Panc1 (cell line): Measurements from ENCODE around the gene NACAD. TPM values are rescaled to one million over a fixed set of nuclear protein-coding genes. Genes with fewer than 3 reads are reported as not detected.

ENCODE experiments used
- ATAC-seq: fragments of 200-7000 bp; cut with Tn5 transposase; 2 replicates; pipeline ENCODE4 v1.9.1; 2020; ENCODE audit warnings: mild to moderate bottlenecking, moderate library complexity
- BruUV-seq: library from RNA; stranded (reverse); fragments of 400-500 nt; replicated peaks from 2 replicates; lab custom pipeline; 2021; lab: Mats Ljungman, UMichigan
- CTCF ChIA-PET: fragments of 300-600 bp; sonication (Branson Sonifier 250); formaldehyde crosslinking; loops from one replicate; lab custom pipeline; 2022; ENCODE audit warnings: antibody characterized with exemption; lab: Charles Lee
- POLR2A ChIA-PET: fragments of 300-600 bp; sonication (Branson Sonifier 250); formaldehyde crosslinking; loops from one replicate; lab custom pipeline; 2022; ENCODE audit warnings: antibody characterized with exemption; lab: Charles Lee
- DNase-seq: peaks from one replicate; pipeline ENCODE4 v3.0.0-alpha.2; 2010; ENCODE audit warnings: low read depth, low spot score
- H3K27ac ChIP-seq: 2 replicates; pipeline ENCODE4 v1.5.1; 2011; ENCODE audit warnings: mild to moderate bottlenecking, low read length, inconsistent platforms
- H3K27me3 ChIP-seq: fragments of 200-500 bp; sonication (Bioruptor generic); 2 replicates; pipeline ENCODE4 v1.6.0; 2014; ENCODE audit warnings: low read length, inconsistent platforms; ENCODE audit not compliant: control insufficient read depth, insufficient read depth
- H3K36me3 ChIP-seq: fragments of 200-500 bp; sonication (Bioruptor generic); 2 replicates; pipeline ENCODE4 v1.5.1; 2014; ENCODE audit warnings: inconsistent platforms, mild to moderate bottlenecking, low read length, moderate library complexity; ENCODE audit not compliant: control insufficient read depth, insufficient read depth
- H3K4me1 ChIP-seq: 2 replicates; pipeline ENCODE4 v1.5.1; 2011; ENCODE audit warnings: inconsistent platforms, mild to moderate bottlenecking, low read length, moderate library complexity; ENCODE audit not compliant: control insufficient read depth, insufficient read depth
- H3K4me3 ChIP-seq, 2 experiments: 2 replicates each; pipeline ENCODE4 v1.5.1; 2011 to 2012; ENCODE audit warnings: low read depth in 2 of 2, low read length in 2 of 2, mild to moderate bottlenecking in 2 of 2, inconsistent platforms in 1 of 2, moderate library complexity in 1 of 2
- H3K9me3 ChIP-seq: fragments of 200-500 bp; sonication (Bioruptor generic); 2 replicates; pipeline ENCODE4 v1.5.1; 2014; ENCODE audit warnings: low read depth, mild to moderate bottlenecking, inconsistent platforms, low read length, moderate library complexity; ENCODE audit not compliant: control insufficient read depth, insufficient read depth
- CTCF ChIP-seq: fragments of 450-650 bp; IDR thresholded peaks from 2 replicates; pipeline ENCODE4 v1.5.1; 2017; ENCODE audit warnings: mild to moderate bottlenecking
- POLR2AphosphoS5 ChIP-seq: IDR thresholded peaks from 2 replicates; pipeline ENCODE4 v1.6.1; 2012; ENCODE audit warnings: mild to moderate bottlenecking, low read depth, low read length, moderate library complexity
- REST ChIP-seq, 2 experiments: IDR thresholded peaks; 2 replicates each; pipeline ENCODE4 v1.6.1; 2011 to 2012; ENCODE audit warnings: low read depth in 2 of 2, control low read depth in 1 of 2, low read length in 1 of 2, mild to moderate bottlenecking in 1 of 2, moderate library complexity in 1 of 2; ENCODE audit not compliant: insufficient read depth in 1 of 2
- SIN3A ChIP-seq: IDR thresholded peaks from 2 replicates; pipeline ENCODE4 v1.6.1; 2012; ENCODE audit warnings: low read depth, mild to moderate bottlenecking, low read length, moderate library complexity, borderline replicate concordance; ENCODE audit not compliant: insufficient read depth
- TCF7L2 ChIP-seq: IDR thresholded peaks from 2 replicates; pipeline ENCODE4 v1.6.1; 2011; ENCODE audit warnings: mild to moderate bottlenecking, low read depth, low read length, inconsistent platforms
- in situ Hi-C: cut with HindIII; loops from 2 replicates; pipeline ENCODE4 v1.10.0; 2016; ENCODE audit warnings: low sequenced_read_pairs, low pct_unique_long_range_greater_than_20kb
- intact Hi-C: fragments of 100-400 bp; cut with micrococcal nuclease; formaldehyde crosslinking; loops from one replicate; pipeline ENCODE4 v1.10.0; 2022; ENCODE audit not compliant: unreplicated experiment
- total RNA-seq: library from RNA; stranded (reverse); gene quantifications from one replicate; pipeline ENCODE4 v1.2.1, GENCODE V29; 2021; ENCODE audit not compliant: unreplicated experiment

NACAD gene
- total RNA-seq, 1 experiment from 2014 or later, result 5.3 TPM

- Histone ChIP-seq H3K27ac (no peak overlapping the region), H3K27me3 (no peaks in the 10 kb centered on the region), H3K4me1 (no peaks in the 10 kb centered on the region), H3K4me3 (no peak overlapping the region), H3K9me3 (no peaks in the 10 kb centered on the region), H3K36me3 (peaks cover 5% of the 10 kb centered on the region; the same call in 1 of the 2 replicates)
- no peak for TF ChIP-seq CTCF
- POLR2A ChIA-PET, result no interaction called here
- intact Hi-C loops, result no loop called here
- no peak for DNase-seq
- CTCF ChIA-PET, result no interaction called here
- no peak for ATAC-seq
- in situ Hi-C loops, result no loop called here
- BruUV-seq, result no TSS peak
These were observed 12.6 kb downstream of the NACAD start for GRCh38 chr7:45075871-45076796.

- BruUV-seq, result no TSS peak
These were observed 13.5 kb downstream of the NACAD start for GRCh38 chr7:45075355-45075644.

More at GRCh38 chr7:45075355-45075644, 13.5 kb downstream of the NACAD start:
- intact Hi-C loops (no loop called here), in situ Hi-C loops (no loop called here)
- H3K9me3 ChIP-seq, result no peaks in the 10 kb centered on the region
- H3K4me3 ChIP-seq, result no peak overlapping the region
- CTCF ChIA-PET, result no interaction called here
- no peak overlapping the region for H3K27ac ChIP-seq
- no peak for TF ChIP-seq TCF7L2
- TF ChIP-seq SIN3A, result no peak
- no peak for TF ChIP-seq CTCF
- no peak for TF ChIP-seq POLR2AphosphoS5
- TF ChIP-seq REST (IDR thresholded peaks at IDR 0.05; ENCODE audit: insufficient read depth in 1 of 2, low read depth in 2 of 2, low read length in 1 of 2), result no peak
- no peak for DNase-seq
- POLR2A ChIA-PET, result no interaction called here
- H3K4me1 ChIP-seq, result no peaks in the 10 kb centered on the region
- ATAC-seq, result no peak
- H3K36me3 ChIP-seq, result peaks cover 5% of the 10 kb centered on the region; the same call in 1 of the 2 replicates
- H3K27me3 ChIP-seq, result no peaks in the 10 kb centered on the region
